ENCODE measurements around the gene SAMD1. TPM values are rescaled to one million over a fixed set of nuclear protein-coding genes. Genes with fewer than 3 reads are reported as not detected.

The SAMD1 gene
- total and polyA plus RNA-seq, 9 of the 15 experiments (the other 6 are each of a cell fraction or from before 2014, with no cell fraction given) = 2.9 to 96.0 (median 43.5) TPM

GRCh38 chr19:14091081-14091812 lies 696 bp upstream of the SAMD1 start (continued):
- TF ChIP-seq RBBP5 (IDR thresholded peaks at IDR 0.05; ENCODE audit: borderline replicate concordance, insufficient read depth, low read length, poor library complexity, severe bottlenecking) (peak; percentile 76), POU5F1 (IDR thresholded peaks at IDR 0.05; ENCODE audit: borderline replicate concordance, low read depth, low read length, partially characterized antibody) (no peak), IRF1 (CRISPR knock-in tag; IDR thresholded peaks at IDR 0.05; ENCODE audit: borderline replicate concordance) (no peak), CREB1 (IDR thresholded peaks at IDR 0.05) (peak; percentile 27; the same call in 1 of the 2 replicates), CREB1 (CRISPR knock-in tag; IDR thresholded peaks at IDR 0.05) (0 out of 2 replicates have a peak, but pooled peaks have one; percentile 15), SPI1 (IDR thresholded peaks at IDR 0.05; ENCODE audit: borderline replicate concordance, low read depth, low read length) (peak; percentile 81), BRCA1 (IDR thresholded peaks at IDR 0.05) (no peak), BRCA1 (CRISPR knock-in tag; IDR thresholded peaks at IDR 0.05) (no peak), ZNF436 (CRISPR knock-in tag; IDR thresholded peaks at IDR 0.05) (no peak), THRB (CRISPR knock-in tag; conservative IDR thresholded peaks at IDR 0.05) (no peak), CHAMP1 (IDR thresholded peaks at IDR 0.05) (no peak), ARID4B (CRISPR knock-in tag; IDR thresholded peaks at IDR 0.05) (peak; percentile 64; the same call in 1 of the 2 replicates), ZNF277 (CRISPR knock-in tag; IDR thresholded peaks at IDR 0.05; ENCODE audit: borderline replicate concordance) (no peak), YBX1 (IDR thresholded peaks at IDR 0.05) (no peak), ZNF57 (CRISPR knock-in tag; IDR thresholded peaks at IDR 0.05) (no peak), E2F3 (CRISPR knock-in tag; IDR thresholded peaks at IDR 0.05) (peak; percentile 71; the same call in 1 of the 2 replicates), RFX1 (IDR thresholded peaks at IDR 0.05) (no peak)
